Measurements from ENCODE around the gene KCND3. TPM values are rescaled to one million over a fixed set of nuclear protein-coding genes. Genes with fewer than 3 reads are reported as not detected.

KCND3 gene
- total and polyA plus RNA-seq, 2 donors (not counting 3 experiments of a cell fraction or from before 2014, with no cell fraction given): 0.03 TPM; not detected in 1

DNA sequence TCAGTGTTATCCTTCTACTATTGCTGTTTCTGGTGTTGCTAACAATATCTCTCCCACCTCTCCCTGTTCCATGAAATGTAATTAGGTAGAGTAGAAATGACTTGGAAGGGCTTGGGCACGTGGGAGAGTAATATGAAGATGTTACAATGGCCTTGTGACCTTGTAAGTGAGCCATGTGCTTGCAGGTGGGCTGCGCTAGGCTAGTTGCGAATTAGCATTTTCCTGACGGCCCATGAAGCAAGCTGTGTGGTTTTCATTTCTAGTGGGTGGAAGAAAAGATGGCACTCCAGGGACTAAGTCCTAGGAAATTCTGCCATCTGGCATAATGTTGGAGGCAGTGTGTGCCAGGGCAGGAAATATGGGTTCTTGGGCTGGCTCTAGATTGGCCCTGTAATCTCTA lies 241.5 kb downstream of the KCND3 start:
- Histone ChIP-seq H3K4me2 (ENCODE audit: insufficient read depth, low read length) (no peak overlapping the region), H3K4me3 (replicated peaks in 1 of 3; ENCODE audit: insufficient read depth in 1 of 3, low read depth in 1 of 3, low read length in 3 of 3) (no peak overlapping the region), H2AFZ (ENCODE audit: low read depth, low read length) (no peak overlapping the region), H3K79me2 (ENCODE audit: control insufficient read depth, insufficient read depth, low read length) (no peaks in the 10 kb centered on the region), H3K4me1 (ENCODE audit: control insufficient read depth, extremely low read depth, insufficient read depth, low read length) (peaks cover 2% of the 10 kb centered on the region), H3K9me3 (replicated peaks; ENCODE audit: control insufficient read depth, insufficient read depth, low read length) (no peaks in the 10 kb centered on the region), H3K27me3 (ENCODE audit: control insufficient read depth in 2 of 2, insufficient read depth in 2 of 2, low read length in 2 of 2) (no peaks in the 10 kb centered on the region), H3K9me1 (replicated peaks; ENCODE audit: control insufficient read depth, extremely low read depth, insufficient read depth, low read length) (no peaks in the 10 kb centered on the region), H3K36me3 (ENCODE audit: control insufficient read depth in 2 of 2, extremely low read depth in 1 of 2, insufficient read depth in 2 of 2, low read length in 2 of 2) (no peaks in the 10 kb centered on the region), H3K9ac (replicated peaks; ENCODE audit: extremely low read depth, insufficient read depth, low read length) (no peak overlapping the region), H4K20me1 (replicated peaks; ENCODE audit: control insufficient read depth, extremely low read depth, insufficient read depth, low read length) (no peaks in the 10 kb centered on the region), H3K27ac (ENCODE audit: insufficient read depth, low read depth, low read length) (no peak overlapping the region)
- dilution Hi-C loops (cut with MboI; ENCODE audit: extremely low pct_ligation_motif_present, low sequenced_read_pairs) (no loop called here), intact Hi-C loops (cut with micrococcal nuclease) (loop anchor here (1.0 kb wide), 3 partner anchors 33 to 267 kb away; no protein-coding TSS in a partner anchor)
- FAIRE-seq (no peak), DNase-seq (ENCODE audit: low read depth, low spot score) (no peak)
- no TSS peak for BruUV-seq (replicated peaks)
- ChIA-PET CTCF (interaction anchor here (1.0 to 11.1 kb wide), 25 partner anchors 9 to 525 kb away, joined by 3 to 487 read pairs (median 6); partner anchors contain the start of genes INKA2 and RAP1A), POLR2A (interaction anchor here (0.7 to 1.2 kb wide), 3 partner anchors 22 to 33 kb away, joined by 3 to 7 read pairs (median 5); no protein-coding TSS in a partner anchor)
- TF ChIP-seq MAX (IDR thresholded peaks at IDR 0.05; ENCODE audit: insufficient read depth, insufficient read length) (no peak), FOS (IDR thresholded peaks at IDR 0.05; ENCODE audit: borderline replicate concordance, insufficient read depth, low read length) (no peak), CTCF (IDR thresholded peaks at IDR 0.05; ENCODE audit: extremely low read depth in 1 of 2, insufficient read depth in 1 of 2, low read depth in 1 of 2, low read length in 2 of 2) (no peak), JUN (IDR thresholded peaks at IDR 0.05; ENCODE audit: borderline replicate concordance, insufficient read depth, insufficient read length, low read depth) (no peak), POLR2AphosphoS5 (IDR thresholded peaks at IDR 0.05; ENCODE audit: insufficient read depth, low read depth, low read length) (no peak), EZH2 (IDR thresholded peaks at IDR 0.05; ENCODE audit: borderline replicate concordance, low read depth, low read length, severe bottlenecking) (no peak)

Data from endothelial cell of umbilical vein (primary cell).